ENCODE results near the gene SLC13A4.

SLC13A4 gene

DNA sequence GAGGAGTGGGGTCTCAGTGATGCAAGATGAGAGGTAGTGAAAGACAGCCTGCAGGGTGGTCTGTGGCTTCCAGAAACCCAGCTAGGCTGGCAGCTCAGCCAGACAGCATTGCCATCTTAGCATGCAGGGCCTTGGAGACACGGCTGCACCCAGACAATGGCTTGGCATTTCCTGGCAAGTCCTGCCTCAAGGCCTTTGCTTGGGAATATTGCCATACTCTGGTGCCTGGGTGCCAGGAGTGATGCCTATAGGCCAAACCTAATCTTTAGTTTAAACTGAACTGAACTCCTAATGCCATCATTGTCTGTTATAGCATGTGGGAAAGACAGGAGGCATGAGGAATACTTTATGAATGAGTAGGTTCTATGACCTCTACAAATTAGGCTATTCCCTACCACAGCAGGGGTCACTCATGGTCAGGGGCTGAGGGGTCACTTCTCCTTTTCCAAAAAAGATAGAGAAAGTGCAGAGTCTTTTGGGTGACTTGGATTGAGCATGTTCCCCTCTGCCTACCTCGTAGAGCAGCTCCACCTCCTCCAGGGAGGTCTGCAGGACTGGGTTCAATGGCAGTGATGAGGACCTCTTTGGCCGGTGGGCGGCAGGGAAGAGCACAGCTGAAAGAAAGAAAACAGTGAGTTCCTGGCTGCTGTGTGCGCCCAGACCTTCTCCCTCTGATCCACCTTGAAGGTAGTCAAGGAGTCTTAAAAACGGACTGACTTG is 8.8 kb upstream of the SLC13A4 start:
- TF ChIP-seq, protein P1, sequence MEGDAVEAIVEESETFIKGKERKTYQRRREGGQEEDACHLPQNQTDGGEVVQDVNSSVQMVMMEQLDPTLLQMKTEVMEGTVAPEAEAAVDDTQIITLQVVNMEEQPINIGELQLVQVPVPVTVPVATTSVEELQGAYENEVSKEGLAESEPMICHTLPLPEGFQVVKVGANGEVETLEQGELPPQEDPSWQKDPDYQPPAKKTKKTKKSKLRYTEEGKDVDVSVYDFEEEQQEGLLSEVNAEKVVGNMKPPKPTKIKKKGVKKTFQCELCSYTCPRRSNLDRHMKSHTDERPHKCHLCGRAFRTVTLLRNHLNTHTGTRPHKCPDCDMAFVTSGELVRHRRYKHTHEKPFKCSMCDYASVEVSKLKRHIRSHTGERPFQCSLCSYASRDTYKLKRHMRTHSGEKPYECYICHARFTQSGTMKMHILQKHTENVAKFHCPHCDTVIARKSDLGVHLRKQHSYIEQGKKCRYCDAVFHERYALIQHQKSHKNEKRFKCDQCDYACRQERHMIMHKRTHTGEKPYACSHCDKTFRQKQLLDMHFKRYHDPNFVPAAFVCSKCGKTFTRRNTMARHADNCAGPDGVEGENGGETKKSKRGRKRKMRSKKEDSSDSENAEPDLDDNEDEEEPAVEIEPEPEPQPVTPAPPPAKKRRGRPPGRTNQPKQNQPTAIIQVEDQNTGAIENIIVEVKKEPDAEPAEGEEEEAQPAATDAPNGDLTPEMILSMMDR (conservative IDR thresholded peaks at IDR 0.05): no peak
- no peak overlapping the region for H3K27ac ChIP-seq

DNA sequence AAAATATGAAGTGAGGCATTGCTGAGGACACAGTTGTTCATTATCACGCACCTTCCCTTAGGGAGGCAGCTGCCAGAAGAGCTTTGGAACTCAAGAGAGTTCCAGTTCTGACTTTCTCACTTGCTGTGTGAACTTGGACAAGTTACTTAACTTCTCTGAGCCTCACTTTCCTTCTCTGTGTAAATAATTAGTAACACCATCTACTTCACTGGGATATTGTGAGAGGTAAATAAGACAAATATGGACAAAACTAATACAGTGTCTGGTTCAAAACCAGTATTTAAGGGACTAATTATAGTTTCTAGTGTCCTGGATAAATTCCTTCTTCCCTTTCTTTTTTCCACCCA is 6.3 kb upstream of the SLC13A4 start:
- no peak overlapping the region for H3K27ac ChIP-seq
- TF ChIP-seq, protein P1 (conservative IDR thresholded peaks at IDR 0.05): no peak

DNA sequence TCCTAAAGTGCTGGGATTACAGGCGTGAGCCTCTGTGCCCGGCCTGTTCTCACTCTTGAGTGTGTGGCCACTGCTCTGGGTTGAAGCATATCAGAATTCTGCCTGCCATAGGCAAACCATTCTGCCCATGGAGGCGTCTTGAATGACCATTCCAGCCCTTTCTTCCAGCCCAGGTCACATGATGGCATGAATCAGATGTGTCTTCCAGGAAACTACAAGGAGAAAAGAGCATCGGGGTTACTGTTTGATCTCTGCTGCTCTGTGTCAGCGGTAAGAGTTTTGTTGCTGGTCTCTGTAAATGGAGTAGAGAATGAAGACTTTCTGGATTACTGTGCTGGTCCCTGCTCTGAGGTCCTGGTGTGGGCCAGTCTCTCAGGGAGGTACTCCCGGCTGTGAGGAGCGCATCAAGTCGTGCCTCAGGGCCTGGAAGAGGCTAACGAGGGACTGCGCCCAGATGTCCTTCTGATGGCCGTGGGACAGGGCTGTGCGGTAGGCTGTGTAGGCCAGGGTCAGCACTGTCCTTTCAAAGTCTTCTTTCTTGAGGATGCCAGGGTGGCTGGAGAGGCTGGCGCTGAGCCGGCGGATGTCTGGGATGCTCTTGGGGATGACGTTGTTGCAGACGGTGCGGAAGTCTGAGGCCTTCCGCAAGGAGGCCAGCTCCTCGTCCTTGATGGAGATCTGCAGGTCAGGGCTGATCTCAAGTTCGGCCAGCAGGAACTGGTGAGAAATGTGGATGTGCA is 5.8 kb upstream of the SLC13A4 start:
- H3K27ac ChIP-seq: no peak overlapping the region
- TF ChIP-seq, protein P1 (conservative IDR thresholded peaks at IDR 0.05): no peak

DNA sequence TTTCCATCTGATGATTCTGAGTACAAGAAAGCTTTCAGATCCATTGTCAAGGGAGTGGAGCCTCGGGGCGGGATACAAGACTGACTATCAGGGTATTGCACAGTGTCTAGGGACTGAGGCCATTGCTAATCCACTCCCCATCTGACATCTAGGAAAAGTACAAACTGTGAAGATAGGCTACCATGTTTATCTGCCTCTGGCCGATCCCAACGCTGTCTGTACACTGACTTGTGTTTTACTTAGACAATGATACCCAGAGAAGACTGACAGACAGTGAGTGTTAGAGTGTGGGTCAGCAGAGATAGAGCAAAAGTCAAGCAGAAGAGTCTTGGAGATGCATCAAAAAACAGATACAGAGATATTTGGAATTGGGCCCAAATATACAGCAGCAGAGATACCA is 3.1 kb upstream of the SLC13A4 start:
- H3K27ac ChIP-seq: no peak overlapping the region
- TF ChIP-seq, protein P1 (conservative IDR thresholded peaks at IDR 0.05): no peak

DNA sequence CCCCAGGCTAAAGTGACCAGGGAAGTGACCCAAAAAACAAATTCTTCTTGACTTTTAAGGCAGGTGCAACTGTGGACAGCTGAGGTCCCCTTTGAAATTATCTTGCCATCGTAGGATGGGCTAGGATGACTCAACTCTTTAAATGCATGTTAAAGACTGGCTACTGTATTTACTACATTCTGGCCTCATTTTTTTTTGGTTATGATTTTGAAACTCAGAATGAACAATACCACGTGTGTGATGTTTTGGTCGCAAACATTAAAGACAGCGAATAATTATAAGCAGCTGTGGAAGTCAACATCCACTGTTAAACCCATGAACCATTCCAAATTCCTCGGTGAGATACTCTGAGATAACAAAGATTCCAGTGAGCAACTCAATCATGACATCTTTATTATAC is 1.2 kb upstream of the SLC13A4 start:
- H3K27ac ChIP-seq: no peak overlapping the region
- TF ChIP-seq, protein P1 (conservative IDR thresholded peaks at IDR 0.05): no peak

DNA sequence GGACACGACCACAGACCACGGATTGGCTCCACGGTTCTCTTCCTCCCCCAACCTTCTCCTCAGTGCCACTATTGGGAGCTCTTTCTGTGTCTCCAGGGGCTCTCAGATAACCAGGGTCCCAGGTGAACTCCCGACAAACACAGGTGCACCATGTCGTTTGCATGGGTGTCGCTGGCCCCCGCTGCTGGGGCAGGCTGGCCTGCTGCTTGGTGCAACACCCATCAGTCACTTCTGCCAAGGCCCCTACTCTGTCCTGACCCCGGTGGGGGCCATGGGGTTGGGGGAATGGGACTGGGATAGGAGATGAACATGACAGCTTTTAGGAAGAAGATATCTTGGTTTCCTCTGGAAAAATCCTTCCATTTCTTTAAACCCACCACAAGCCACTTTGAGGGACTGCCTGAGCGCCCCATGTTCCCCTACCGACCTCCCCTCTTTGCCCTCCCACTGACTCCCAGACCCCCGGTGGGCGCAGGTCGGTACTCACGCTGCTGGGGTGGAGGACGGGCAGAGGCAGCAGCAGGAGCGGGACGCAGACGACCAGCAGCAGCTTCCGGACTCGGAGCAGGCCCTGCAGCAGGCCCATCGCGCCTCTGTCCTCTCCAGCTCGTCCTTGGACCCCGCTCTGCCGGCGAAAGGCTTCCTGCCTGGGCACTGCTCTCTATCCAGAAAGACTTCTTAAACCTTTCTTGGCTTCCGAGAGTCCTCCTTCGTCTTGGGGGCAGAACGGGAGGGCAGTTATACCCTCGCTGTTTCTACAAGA is 894 bp downstream of the SLC13A4 start:
- TF ChIP-seq, protein P1 (conservative IDR thresholded peaks at IDR 0.05): no peak
- no peak overlapping the region for H3K27ac ChIP-seq

DNA sequence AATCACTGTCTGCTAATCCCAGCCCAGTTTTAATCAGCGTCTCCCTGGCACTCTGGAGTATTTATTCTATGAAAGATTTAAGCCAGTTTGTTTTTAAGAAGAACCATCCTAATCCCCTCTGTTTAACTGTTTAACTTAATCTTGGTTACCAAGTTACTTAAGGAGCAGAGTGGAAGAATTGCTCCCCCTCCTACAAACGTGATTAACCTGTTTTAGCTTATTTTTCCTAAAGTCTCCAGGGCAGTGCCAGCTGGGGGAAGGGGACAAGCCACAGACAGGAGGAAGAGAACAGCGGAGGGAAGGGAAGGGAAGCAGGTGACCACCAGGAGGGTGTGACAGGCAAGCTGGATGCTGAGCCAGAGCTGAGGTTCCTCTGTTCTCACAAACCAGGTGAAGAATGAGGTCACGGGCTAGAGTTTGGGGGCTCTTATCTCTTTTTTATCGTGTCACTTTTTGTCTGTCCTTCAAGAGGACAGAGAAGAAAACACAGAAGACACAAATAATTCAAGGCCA is 1.7 kb downstream of the SLC13A4 start:
- H3K27ac ChIP-seq: no peak overlapping the region
- TF ChIP-seq, protein P1 (conservative IDR thresholded peaks at IDR 0.05): no peak

All from VCaP (cell line).